Measurements from ENCODE around the gene KHDC1.

KHDC1 gene

DNA sequence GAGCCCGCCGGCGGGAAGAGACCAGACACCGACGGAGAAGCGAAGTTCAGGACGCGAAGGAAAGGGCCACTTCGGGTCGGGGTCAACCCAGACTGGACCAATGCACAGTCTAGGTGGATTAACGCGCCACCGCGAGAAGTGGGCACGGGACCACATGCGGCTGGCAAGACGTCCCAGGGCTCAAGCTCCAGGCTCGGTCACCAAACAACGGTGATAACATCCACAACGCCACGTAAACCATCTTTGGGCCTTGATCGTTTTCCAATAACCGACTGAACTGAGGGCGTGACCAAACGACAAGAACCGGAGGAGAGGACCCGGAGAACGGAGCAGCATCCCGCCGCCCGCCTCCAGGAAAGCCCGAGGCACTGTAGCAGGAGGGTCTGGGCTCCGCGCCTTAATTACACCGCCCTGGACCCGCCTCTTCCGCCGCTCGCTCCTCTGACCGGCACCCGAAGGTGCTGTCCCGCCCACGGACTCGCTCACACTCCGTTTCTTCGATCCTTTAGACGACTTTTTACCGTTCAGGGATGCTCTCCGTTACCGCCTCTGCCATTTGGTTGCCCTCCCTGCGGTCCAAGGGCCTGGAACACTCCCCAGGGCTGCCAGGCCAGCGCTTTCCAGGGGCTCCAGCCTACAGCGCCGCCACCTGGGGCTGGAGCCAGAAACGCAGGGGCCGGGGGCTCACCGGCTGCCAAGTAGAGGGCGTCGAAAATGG is 46.9 kb upstream of the KHDC1 start (continued):
- TF ChIP-seq KLF9 (tag by site-specific recombination; IDR thresholded peaks at IDR 0.05; ENCODE audit: low read depth) (peak; percentile 76), ZNF148 (tag by site-specific recombination; IDR thresholded peaks at IDR 0.05; ENCODE audit: borderline replicate concordance) (no peak), ZNF777 (tag by site-specific recombination; IDR thresholded peaks at IDR 0.05; ENCODE audit: borderline replicate concordance) (no peak; the same call in 1 of the 2 replicates), ZNF473 (tag by site-specific recombination; IDR thresholded peaks at IDR 0.05) (no peak), YY2 (tag by site-specific recombination; IDR thresholded peaks at IDR 0.05) (no peak), ZNF157 (tag by site-specific recombination; IDR thresholded peaks at IDR 0.05) (no peak), ZBTB17 (tag by site-specific recombination; IDR thresholded peaks at IDR 0.05) (peak; percentile 85), ZNF169 (tag by site-specific recombination; IDR thresholded peaks at IDR 0.05) (no peak), ZNF548 (tag by site-specific recombination; IDR thresholded peaks at IDR 0.05) (no peak), ZNF776 (tag by site-specific recombination; IDR thresholded peaks at IDR 0.05; ENCODE audit: borderline replicate concordance) (no peak), HOXA7 (CRISPR knock-in tag; IDR thresholded peaks at IDR 0.05; ENCODE audit: borderline replicate concordance) (no peak), ZNF792 (tag by site-specific recombination; IDR thresholded peaks at IDR 0.05) (no peak)
- TF ChIP-seq, protein P1, sequence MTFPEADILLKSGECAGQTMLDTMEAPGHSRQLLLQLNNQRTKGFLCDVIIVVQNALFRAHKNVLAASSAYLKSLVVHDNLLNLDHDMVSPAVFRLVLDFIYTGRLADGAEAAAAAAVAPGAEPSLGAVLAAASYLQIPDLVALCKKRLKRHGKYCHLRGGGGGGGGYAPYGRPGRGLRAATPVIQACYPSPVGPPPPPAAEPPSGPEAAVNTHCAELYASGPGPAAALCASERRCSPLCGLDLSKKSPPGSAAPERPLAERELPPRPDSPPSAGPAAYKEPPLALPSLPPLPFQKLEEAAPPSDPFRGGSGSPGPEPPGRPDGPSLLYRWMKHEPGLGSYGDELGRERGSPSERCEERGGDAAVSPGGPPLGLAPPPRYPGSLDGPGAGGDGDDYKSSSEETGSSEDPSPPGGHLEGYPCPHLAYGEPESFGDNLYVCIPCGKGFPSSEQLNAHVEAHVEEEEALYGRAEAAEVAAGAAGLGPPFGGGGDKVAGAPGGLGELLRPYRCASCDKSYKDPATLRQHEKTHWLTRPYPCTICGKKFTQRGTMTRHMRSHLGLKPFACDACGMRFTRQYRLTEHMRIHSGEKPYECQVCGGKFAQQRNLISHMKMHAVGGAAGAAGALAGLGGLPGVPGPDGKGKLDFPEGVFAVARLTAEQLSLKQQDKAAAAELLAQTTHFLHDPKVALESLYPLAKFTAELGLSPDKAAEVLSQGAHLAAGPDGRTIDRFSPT (tag by site-specific recombination; IDR thresholded peaks at IDR 0.05) = peak; percentile 50; the same call in 1 of the 2 replicates
- TF ChIP-seq, protein P2, sequence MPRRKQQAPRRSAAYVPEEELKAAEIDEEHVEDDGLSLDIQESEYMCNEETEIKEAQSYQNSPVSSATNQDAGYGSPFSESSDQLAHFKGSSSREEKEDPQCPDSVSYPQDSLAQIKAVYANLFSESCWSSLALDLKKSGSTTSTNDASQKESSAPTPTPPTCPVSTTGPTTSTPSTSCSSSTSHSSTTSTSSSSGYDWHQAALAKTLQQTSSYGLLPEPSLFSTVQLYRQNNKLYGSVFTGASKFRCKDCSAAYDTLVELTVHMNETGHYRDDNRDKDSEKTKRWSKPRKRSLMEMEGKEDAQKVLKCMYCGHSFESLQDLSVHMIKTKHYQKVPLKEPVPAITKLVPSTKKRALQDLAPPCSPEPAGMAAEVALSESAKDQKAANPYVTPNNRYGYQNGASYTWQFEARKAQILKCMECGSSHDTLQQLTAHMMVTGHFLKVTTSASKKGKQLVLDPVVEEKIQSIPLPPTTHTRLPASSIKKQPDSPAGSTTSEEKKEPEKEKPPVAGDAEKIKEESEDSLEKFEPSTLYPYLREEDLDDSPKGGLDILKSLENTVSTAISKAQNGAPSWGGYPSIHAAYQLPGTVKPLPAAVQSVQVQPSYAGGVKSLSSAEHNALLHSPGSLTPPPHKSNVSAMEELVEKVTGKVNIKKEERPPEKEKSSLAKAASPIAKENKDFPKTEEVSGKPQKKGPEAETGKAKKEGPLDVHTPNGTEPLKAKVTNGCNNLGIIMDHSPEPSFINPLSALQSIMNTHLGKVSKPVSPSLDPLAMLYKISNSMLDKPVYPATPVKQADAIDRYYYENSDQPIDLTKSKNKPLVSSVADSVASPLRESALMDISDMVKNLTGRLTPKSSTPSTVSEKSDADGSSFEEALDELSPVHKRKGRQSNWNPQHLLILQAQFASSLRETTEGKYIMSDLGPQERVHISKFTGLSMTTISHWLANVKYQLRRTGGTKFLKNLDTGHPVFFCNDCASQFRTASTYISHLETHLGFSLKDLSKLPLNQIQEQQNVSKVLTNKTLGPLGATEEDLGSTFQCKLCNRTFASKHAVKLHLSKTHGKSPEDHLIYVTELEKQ (tag by site-specific recombination; IDR thresholded peaks at IDR 0.05; ENCODE audit: borderline replicate concordance) = no peak; the same call in 1 of the 2 replicates

DNA sequence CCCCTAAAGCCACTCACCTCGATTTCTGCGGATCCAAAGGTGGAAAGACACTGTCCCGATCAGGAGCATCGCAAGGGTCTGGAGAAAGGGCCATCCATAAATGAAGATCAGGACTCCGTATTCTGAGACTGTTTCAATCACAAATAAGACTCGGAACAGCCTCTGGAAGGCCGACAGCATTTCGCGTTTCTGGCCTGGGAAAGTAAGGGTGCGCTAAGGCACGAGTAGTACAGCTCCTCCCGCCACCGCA is 46.5 kb upstream of the KHDC1 start:
- ChIA-PET POLR2A (interaction anchor here (0.6 to 1.2 kb wide), 5 partner anchors 17 to 345 kb away, joined by 3 to 4 read pairs (median 3); partner anchors contain the start of genes MTO1 and SLC17A5), CTCF (interaction anchor here (0.7 to 3.0 kb wide), 7 partner anchors 18 to 241 kb away, joined by 3 to 12 read pairs (median 3); no protein-coding TSS in a partner anchor)
- Histone ChIP-seq H3K36me3 (ENCODE audit: control insufficient read depth in 2 of 2, insufficient read depth in 1 of 2, low read length in 2 of 2) (no peaks in the 10 kb centered on the region; a peak in 1 of 3 replicates), H3K4me3 (ENCODE audit: low read depth, low read length) (peak overlapping the region; percentile 53), H3K4me1 (ENCODE audit: control insufficient read depth, insufficient read depth, low read length) (no peaks in the 10 kb centered on the region), H3K27ac (ENCODE audit: extremely low read depth, low read depth, low read length) (peak overlapping the region; percentile 78), H3K9me3 (ENCODE audit: control insufficient read depth, insufficient read depth, low read depth, low read length) (no peaks in the 10 kb centered on the region)
- TF ChIP-seq ZNF394 (tag by site-specific recombination; IDR thresholded peaks at IDR 0.05; ENCODE audit: borderline replicate concordance) (0 out of 2 replicates have a peak, but pooled peaks have one; percentile 57), ZNF530 (tag by site-specific recombination; IDR thresholded peaks at IDR 0.05; ENCODE audit: low read depth) (no peak), MEIS1 (CRISPR knock-in tag; IDR thresholded peaks at IDR 0.05; ENCODE audit: borderline replicate concordance) (0 out of 2 replicates have a peak, but pooled peaks have one; percentile 9), ZNF10 (tag by site-specific recombination; IDR thresholded peaks at IDR 0.05) (0 out of 2 replicates have a peak, but pooled peaks have one; percentile 4), SETDB1 (IDR thresholded peaks at IDR 0.05; ENCODE audit: insufficient read length, low read length) (no peak)
- TF ChIP-seq, protein P3, sequence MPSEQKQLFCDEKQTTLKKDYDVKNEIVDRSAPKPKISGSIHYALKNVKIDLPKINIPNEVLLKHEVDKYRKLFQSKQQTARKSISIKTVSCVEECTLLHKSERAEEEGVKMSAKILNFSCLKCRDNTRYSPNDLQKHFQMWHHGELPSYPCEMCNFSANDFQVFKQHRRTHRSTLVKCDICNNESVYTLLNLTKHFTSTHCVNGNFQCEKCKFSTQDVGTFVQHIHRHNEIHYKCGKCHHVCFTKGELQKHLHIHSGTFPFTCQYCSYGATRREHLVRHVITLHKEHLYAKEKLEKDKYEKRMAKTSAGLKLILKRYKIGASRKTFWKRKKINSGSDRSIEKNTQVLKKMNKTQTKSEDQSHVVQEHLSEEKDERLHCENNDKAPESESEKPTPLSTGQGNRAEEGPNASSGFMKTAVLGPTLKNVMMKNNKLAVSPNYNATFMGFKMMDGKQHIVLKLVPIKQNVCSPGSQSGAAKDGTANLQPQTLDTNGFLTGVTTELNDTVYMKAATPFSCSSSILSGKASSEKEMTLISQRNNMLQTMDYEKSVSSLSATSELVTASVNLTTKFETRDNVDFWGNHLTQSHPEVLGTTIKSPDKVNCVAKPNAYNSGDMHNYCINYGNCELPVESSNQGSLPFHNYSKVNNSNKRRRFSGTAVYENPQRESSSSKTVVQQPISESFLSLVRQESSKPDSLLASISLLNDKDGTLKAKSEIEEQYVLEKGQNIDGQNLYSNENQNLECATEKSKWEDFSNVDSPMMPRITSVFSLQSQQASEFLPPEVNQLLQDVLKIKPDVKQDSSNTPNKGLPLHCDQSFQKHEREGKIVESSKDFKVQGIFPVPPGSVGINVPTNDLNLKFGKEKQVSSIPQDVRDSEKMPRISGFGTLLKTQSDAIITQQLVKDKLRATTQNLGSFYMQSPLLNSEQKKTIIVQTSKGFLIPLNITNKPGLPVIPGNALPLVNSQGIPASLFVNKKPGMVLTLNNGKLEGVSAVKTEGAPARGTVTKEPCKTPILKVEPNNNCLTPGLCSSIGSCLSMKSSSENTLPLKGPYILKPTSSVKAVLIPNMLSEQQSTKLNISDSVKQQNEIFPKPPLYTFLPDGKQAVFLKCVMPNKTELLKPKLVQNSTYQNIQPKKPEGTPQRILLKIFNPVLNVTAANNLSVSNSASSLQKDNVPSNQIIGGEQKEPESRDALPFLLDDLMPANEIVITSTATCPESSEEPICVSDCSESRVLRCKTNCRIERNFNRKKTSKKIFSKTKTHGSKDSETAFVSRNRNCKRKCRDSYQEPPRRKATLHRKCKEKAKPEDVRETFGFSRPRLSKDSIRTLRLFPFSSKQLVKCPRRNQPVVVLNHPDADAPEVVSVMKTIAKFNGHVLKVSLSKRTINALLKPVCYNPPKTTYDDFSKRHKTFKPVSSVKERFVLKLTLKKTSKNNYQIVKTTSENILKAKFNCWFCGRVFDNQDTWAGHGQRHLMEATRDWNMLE (tag by site-specific recombination; conservative IDR thresholded peaks at IDR 0.05; ENCODE audit: low read depth) = 0 out of 2 replicates have a peak, but pooled peaks have one; percentile 9
- TF ChIP-seq, protein P4, sequence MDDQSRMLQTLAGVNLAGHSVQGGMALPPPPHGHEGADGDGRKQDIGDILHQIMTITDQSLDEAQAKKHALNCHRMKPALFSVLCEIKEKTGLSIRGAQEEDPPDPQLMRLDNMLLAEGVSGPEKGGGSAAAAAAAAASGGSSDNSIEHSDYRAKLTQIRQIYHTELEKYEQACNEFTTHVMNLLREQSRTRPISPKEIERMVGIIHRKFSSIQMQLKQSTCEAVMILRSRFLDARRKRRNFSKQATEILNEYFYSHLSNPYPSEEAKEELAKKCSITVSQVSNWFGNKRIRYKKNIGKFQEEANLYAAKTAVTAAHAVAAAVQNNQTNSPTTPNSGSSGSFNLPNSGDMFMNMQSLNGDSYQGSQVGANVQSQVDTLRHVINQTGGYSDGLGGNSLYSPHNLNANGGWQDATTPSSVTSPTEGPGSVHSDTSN (CRISPR knock-in tag; IDR thresholded peaks at IDR 0.05) = no peak

All from HEK293 (cell line).